Erythroblast (primary cell): ENCODE results near the gene SLIT2.
A peak's percentile ranks its signal among the peaks of the same experiment; 100 is the strongest.

Experiments
- DNase-seq, 2 experiments: peaks; one replicate each; lab custom pipeline; 2025; lab: John Stamatoyannopoulos, UW
- GATA1 ChIP-seq: IDR thresholded peaks from 2 replicates; pipeline ENCODE4 v1.6.1; 2011; ENCODE audit warnings: low read depth, mild to moderate bottlenecking, control low read depth, low read length, moderate library complexity
- POLR2A ChIP-seq: IDR thresholded peaks from 2 replicates; pipeline ENCODE4 v1.6.1; 2011; ENCODE audit warnings: mild to moderate bottlenecking, low read length

SLIT2 gene

GRCh38 chr4:20251796-20252655 is at the start of gene SLIT2:
SLIT2 (plus strand) TSS chr4:20251905; CDS start chr4:20253816, 1,911 bp downstream.
- no peak for TF ChIP-seq POLR2A
- TF ChIP-seq GATA1, result no peak
- peak; percentile 28 to 44 for DNase-seq

GRCh38 chr4:20203508-20203907 is 48.2 kb upstream of the SLIT2 start:
- TF ChIP-seq POLR2A, result no peak
- no peak for TF ChIP-seq GATA1
- DNase-seq, result no peak

GRCh38 chr4:20217521-20217920 is 34.2 kb upstream of the SLIT2 start:
- TF ChIP-seq POLR2A (no peak), GATA1 (no peak)

GRCh38 chr4:20217951-20218350 is 33.8 kb upstream of the SLIT2 start:
- DNase-seq, result no peak
- TF ChIP-seq GATA1, result no peak

More at GRCh38 chr4:20217521-20217920, 34.2 kb upstream of the SLIT2 start:
- DNase-seq, result no peak

GRCh38 chr4:20219521-20219920 is 32.2 kb upstream of the SLIT2 start:
- no peak for DNase-seq
- TF ChIP-seq GATA1, result no peak
- no peak for TF ChIP-seq POLR2A

GRCh38 chr4:20237894-20238537 is 13.7 kb upstream of the SLIT2 start:
- TF ChIP-seq POLR2A (no peak), GATA1 (no peak)
- DNase-seq, result no peak

GRCh38 chr4:20248155-20248558 is 3.5 kb upstream of the SLIT2 start:
- peak; percentile 2 to 6 for DNase-seq
- TF ChIP-seq GATA1 (no peak), POLR2A (no peak)

GRCh38 chr4:20249333-20249732 is 2.4 kb upstream of the SLIT2 start:
- DNase-seq, result no peak
- TF ChIP-seq GATA1, result no peak
- TF ChIP-seq POLR2A, result no peak

GRCh38 chr4:20251031-20251795 is 492 bp upstream of the SLIT2 start:
- no peak for DNase-seq
- TF ChIP-seq POLR2A (no peak), GATA1 (no peak)

- no peak for TF ChIP-seq POLR2A
- TF ChIP-seq GATA1, result no peak
- DNase-seq, result peak in 1 of 2 experiments; percentile 6
These were observed 1.1 kb downstream of the SLIT2 start for GRCh38 chr4:20252656-20253282.

GRCh38 chr4:20253283-20253734 is 1.6 kb downstream of the SLIT2 start:
- no peak for DNase-seq
- TF ChIP-seq GATA1 (no peak), POLR2A (no peak)

- DNase-seq, result no peak
These were observed 2.2 kb downstream of the SLIT2 start for GRCh38 chr4:20253735-20254409.

More at GRCh38 chr4:20253735-20254409, 2.2 kb downstream of the SLIT2 start:
- TF ChIP-seq GATA1, result no peak
- no peak for TF ChIP-seq POLR2A
